HG03097 (cell line): ENCODE measurements around the gene CRYGS.
"Not testable (repeated sequence)": the region's sequence is repeated elsewhere in the genome, so short reads cannot be mapped to it uniquely, and the experiment has no call there.

ENCODE experiments used
- ATAC-seq: cut with Tn5 transposase; IDR thresholded peaks from one replicate; pipeline ENCODE4 v1.9.1; 2021; ENCODE audit not compliant: unreplicated experiment, low FRiP score

CRYGS gene

DNA sequence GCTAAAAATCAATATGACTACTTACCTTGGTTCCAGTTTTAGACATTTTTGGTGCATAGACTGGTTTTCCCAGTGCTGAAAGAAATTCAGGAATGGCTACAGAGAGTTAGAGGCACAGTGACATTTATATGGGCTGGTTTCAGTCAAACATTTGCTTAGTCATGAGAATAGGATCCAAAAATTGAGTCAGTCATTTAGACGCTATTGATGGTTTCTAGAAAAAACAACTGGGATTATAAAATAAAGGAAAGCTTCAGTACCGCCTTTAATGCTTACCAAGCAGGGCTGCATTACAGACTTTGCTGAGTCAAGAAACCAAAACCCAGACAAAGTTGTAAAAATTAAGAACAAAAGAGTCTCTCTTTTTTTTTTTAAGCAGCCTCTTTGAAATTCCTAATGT is at the start of gene CRYGS:
Gene CRYGS (minus strand): TSS at position 100 of the 400 bp plus-strand sequence. CDS start 54 bp downstream, at position 46.
- ATAC-seq, result no peak

DNA sequence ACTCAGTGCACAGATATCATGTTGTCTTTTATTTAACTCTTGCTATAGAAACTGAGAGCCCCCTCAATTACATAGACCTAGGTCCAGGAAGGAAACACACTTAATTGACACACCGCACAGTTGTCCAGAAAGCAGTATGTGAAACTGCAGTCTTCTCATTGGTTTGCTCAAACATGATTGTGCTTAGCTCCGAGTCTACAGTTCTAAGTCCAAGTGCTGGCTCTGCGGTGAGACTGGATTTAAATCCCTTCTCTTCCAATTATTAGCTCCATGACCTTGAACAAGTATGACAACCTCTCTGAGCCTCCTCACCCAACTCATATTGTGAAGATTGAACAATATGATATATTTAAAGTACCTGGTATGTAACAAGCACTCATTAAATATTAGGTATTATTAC is 49.7 kb upstream of the CRYGS start:
- ATAC-seq, result no peak

DNA sequence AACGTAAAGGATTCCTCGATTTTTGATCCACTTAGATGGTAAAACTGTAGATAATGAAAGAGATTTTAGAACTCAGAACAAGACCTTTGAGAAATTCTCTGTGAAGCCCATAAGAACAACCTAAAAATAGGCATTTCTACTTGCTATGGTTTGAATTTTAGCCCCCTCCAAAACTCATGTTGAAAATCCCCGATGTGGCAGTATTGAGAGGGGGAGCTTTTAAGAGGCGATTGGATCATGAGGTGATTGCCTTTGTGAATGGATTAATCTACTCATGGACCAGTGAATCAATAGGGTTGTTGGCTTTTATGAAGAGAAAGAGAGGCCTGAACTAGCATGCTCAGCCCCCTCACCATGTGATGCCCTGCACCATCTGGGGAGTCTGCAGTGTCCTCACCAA is 48.5 kb upstream of the CRYGS start:
- ATAC-seq, result no peak

DNA sequence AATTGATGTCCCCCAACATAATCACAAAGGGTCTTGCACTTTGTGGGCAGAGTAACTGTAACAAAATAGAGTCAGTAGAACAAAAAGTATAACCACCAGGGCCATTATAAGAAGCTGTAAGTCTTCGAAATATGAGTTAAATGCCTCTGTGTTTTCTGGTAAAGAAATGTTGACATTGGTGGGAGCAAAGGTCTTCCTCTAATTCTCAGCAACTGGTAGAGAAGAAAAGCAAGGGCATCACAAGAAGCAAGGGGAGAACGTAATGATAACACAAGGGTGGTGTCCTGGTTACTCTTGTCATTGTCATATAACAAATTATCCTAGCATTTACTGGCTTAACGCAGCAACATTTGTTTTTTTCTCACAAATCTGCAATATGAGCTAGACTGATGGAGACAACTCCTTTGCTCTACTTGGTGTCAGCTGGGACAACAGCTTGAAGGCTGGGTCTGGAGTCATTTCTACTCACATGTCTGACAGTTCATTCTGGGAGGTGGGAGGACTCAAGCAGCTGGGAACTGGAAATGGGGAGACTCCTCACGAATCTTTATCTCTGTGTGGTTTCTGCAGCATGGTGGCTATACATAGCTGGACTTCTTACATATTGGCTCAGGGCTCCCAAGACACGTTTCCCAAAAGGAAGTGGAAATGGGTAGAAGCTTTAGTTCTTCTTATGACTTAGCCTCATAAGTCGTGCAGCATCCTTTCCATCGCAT is 46.6 kb upstream of the CRYGS start:
- no peak for ATAC-seq

DNA sequence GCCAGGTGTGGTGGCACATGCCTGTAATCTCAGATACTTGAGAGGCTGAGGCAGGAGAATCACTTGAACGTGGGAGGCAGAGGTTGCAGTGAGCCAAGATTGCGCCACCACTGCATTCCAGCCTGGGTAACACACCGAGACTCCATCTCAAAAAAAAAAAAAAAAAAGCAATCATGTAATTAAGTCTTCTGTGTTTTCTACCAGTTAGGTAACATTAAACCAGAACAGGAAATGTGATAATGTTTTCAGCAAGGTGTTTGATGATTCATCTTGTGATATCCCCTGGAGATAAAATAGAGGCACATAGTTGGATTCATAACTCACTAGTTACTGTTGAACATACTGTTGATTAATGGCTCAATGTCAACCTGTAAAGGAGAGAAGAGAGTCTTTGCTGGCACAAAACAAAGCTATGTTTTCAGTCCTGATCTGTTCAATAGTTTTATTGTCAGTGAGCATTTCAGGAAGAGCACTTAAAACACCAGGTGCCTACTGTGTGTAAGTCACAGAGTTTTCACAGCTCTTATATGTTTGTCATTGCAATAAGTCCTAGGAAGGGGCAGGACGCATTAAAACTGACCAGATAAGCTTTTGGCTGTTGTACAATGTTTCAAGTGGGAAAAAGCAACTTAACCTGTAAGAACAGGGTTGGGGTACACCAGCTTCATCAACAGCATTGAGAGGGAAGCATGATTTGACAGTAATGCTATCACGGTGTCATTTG is 45.8 kb upstream of the CRYGS start:
- ATAC-seq, result no peak

DNA sequence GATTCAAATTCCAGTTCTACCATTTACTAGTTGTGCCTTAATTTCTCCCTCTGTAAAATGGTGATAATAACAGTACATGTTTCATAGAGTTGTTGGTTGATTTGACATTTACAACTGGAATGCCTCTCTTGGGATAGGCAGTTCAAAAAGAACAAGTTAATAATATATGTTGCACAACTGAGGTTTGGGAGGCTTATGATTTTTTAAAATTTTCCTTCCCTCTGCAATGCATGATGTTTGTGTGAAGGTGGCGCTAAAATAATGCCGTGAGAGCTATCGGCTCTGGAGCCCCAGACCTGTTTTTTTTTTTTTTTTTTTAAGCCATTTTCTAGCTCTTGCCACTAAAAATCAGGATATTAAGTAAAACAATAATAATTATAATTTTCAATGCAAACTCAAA is 44.9 kb upstream of the CRYGS start:
- ATAC-seq, result no peak

DNA sequence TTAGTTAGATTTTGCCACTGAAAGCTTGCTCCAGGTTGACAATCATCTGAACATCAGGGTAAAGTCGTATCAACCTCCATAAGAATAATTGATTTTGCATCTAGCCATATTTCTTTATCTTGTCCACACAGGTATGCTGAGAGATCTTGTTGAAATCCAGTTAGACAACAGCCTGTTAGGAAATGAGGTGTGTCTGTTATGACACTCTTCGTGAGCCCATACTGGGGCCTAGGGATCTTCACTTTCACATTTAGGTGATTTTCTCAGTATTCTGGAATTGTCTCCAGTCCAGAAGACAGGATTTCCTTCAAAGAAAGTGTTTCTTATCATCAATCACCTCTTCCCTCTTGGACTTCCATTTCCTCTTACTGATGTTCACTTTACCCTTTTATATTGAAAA is 44.5 kb upstream of the CRYGS start:
- no peak for ATAC-seq

DNA sequence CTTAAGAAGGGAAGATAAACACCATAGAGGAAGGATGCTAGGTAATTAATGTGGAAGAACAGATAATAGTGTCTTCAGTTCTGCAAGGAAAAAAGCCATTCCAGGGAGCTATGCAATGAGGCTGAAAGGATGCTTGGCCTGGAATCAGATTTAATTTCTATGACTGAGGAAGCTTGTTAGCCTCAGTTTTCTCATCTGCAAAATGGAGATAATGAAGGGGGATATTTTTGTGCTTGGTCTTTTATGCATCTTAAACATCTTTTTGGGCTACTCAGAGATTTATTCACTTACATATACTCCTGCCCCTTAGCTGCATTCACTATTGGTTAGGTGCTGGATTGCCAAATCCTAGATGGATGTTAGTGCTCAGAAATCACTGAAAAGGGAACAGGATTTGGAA is 43.0 kb upstream of the CRYGS start:
- ATAC-seq, result no peak

DNA sequence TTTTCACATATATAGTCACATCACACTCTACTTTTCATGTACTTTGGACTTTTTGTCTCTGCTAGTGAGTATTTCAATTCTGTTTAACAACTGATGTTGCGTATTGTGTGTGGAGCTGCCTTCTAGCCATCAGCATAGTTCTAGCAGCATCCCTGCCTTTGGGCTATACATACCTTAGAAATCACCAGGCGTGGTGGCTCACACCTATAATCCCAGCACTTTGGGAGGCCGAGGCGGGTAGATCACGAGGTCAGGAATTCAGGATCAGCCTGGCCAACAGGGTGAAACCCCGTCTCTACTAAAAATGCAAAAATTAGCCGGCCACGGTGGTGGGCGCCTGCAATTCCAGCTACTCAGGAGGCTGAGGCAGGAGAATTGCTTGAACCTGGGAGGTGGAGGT is 42.1 kb upstream of the CRYGS start:
- not testable (repeated sequence) for ATAC-seq

DNA sequence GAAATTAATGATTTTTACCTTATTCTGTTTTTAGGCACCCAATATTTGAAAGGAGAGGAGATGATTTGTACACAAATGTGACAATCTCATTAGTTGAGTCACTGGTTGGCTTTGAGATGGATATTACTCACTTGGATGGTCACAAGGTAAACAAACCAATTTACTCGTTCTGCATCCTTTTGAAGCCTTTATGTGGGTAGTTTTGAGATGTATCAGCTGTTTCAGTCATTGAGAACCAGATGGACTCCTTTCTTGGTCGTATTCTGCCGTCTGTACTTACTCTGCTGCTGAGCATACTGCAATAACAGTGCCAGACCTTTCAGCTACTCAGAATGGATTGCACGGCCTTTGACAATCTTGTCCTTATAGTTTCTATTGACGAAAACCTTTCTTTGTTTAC is 39.7 kb upstream of the CRYGS start:
- ATAC-seq, result no peak

DNA sequence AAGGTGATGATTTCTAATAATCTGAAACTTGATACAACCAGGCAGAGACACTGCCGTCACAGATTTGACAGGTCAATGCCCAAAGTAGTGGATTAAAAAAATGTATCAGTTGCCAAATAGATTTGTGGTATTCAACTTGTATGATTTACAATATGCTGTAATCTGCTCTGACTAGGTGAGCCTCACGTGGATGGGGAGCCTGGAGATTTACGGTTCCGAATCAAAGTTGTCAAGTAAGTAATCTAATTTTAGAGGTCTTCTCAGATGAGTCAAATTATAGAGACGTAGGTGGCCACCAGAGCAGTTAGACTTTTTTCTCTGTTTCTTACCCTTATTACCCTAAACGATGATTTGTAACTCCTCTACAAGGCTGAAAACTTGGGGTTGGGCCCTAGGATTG is 38.4 kb upstream of the CRYGS start:
- ATAC-seq, result no peak

DNA sequence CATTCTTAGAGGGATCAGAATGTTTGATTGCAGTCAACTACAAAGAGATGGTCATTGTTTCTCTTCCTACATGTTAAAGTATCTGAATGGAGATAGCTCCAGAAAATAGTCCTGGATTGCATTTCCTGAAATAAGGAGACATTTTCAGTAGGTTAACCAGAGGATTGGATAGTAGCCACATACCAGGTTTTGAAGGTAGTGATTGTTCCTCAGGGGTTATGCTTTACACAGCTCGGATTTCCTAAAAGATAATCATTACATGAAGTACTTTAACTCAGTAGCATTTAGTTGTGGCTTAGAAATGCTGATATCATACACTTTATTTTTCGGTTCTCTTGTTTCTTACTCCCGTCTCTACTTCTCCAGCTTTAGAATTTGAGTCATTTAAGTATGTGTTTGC is 36.6 kb upstream of the CRYGS start:
- ATAC-seq, result no peak

DNA sequence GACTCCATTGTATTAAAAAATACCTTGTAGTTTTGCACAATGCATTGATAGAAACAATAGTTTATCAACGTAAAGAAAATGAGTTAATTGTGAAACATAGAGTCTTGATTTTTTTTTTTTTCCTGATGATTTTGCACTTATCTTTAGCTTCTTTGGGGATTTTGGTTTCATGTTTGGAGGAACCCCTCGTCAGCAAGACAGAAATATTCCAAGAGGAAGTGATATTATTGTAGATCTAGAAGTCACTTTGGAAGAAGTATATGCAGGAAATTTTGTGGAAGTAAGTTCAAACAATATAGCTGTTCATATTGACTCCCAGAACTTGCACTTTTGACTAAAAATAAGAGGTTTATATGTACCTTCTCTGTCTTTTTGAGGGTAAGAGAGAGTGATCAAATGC is 33.3 kb upstream of the CRYGS start:
- no peak for ATAC-seq

DNA sequence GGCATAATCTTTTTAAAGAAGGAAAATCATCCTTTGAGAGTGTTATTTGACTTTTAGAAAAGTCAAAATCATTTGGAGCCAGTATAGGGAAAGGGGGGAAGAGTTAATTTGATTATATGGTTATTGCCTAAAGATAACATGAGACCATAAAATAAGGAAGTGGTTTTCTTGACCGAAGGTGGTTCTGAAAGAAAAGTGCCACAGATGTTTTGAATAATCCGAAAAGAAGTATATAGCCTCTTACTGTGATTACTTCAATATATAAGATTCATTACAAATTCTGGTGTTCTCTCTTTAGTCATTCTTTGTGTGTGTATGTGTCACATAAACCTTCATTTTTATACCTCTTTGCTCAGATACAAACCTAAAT is 27.4 kb upstream of the CRYGS start:
- ATAC-seq, result no peak

DNA sequence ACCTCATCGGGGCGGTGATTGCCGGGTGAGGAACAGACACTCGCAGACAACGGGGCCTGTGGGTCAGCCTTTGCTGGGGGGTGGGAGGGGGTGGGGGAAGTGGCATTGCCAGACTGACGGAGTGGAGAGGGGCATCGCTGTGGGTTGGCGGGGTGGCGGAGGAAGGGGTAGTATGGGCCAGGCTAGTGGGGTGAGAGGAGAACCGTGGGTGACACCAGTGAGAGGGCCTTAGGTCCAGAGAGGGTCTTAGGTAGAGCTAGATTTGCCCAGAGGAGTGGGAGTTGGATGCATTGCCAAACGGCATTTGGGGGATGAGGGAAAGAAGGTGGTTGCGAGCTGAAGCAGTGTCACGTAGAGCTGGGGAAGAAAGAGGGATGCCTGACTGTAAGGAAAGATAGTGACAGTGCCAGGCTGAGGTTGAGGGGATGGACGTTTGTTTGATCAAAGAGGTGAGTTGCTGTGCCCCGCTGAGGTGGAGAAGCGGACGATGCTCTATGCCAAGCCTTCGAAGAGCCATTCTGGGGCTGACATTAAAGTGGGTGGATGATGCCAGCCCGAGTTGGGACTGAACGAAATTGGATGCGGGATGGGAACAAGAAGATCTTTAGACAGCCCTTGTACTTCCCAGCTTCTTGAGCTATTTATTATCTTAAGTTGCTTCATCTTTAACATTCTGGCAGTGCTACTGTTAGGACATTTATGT is 26.9 kb upstream of the CRYGS start:
- no peak for ATAC-seq

DNA sequence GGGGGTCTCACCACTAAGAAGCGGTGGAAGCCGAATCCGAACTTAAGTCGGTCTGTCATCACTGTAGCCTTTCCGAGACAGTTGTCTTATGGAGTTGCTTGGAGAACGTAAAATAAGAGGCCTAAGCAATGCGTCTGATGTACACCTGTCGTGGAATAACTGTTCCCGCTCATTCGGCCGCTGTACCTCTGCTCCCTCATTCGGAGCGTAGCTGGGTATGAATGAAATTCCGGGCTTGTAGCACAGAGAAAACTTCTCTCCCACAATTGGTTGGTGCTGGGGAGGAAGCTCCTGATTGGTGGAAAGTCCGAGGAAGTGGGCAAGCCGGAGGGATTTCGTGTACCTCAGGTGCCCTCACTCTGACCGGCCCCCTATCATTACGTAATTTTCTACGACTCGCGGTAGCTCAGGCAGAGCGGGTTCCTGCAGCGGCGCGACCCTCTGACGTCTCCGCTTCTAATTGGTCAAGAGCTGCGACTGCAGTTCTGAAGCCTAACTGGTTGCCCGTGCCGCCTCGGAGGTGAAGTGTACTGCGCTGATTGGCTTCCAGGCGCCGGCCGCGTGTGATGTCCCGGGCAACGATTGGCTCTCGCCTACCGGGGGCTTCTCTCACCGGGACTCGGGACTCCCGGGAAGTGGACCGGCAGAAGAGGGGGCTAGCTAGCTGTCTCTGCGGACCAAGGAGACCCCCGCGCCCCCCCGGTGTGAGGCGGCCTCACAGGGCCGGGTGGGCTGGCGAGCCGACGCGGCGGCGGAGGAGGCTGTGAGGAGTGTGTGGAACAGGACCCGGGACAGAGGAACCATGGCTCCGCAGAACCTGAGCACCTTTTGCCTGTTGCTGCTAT is 26.1 kb upstream of the CRYGS start, which contains the start of gene DNAJB11:
Gene DNAJB11 (plus strand): TSS at position 625 of the 845 bp plus-strand sequence. CDS start 178 bp downstream, at position 803.
- ATAC-seq, result peak; percentile 82

DNA sequence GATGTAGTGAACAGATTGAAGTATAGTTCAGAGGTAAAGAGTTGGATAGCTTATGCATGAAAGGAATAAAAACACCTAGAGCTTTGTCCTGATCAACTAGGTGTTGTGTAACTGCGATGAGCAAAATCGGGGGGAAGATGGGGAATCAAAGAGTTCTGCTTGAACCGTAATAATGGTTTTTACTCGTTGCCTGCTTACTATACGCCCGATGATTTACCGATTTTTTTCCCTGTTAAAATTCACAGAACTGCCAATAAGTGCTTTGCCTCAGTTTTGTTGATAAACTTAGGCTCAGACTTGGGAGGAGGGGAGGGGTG is 25.6 kb upstream of the CRYGS start:
- ATAC-seq, result no peak

DNA sequence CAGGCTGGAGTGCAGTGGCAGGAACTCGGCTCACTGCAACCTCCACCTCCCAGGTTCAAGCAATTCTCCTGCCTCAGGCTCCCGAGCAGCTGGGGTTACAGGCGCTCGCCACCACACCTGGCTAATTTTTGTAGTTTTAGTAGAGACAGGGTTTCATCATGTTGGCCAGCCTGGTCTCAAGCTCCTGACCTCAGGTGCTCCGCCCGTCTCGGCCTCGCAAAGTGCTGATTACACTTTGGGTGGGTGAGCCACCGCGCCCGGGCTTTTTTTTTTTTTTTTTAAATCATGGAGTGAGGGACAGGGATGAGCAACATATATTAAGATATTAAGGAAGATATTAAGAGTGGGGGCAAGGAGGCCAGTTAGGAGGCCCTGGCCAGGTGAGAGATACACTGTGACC is 25.2 kb upstream of the CRYGS start:
- ATAC-seq, result not testable (repeated sequence)

DNA sequence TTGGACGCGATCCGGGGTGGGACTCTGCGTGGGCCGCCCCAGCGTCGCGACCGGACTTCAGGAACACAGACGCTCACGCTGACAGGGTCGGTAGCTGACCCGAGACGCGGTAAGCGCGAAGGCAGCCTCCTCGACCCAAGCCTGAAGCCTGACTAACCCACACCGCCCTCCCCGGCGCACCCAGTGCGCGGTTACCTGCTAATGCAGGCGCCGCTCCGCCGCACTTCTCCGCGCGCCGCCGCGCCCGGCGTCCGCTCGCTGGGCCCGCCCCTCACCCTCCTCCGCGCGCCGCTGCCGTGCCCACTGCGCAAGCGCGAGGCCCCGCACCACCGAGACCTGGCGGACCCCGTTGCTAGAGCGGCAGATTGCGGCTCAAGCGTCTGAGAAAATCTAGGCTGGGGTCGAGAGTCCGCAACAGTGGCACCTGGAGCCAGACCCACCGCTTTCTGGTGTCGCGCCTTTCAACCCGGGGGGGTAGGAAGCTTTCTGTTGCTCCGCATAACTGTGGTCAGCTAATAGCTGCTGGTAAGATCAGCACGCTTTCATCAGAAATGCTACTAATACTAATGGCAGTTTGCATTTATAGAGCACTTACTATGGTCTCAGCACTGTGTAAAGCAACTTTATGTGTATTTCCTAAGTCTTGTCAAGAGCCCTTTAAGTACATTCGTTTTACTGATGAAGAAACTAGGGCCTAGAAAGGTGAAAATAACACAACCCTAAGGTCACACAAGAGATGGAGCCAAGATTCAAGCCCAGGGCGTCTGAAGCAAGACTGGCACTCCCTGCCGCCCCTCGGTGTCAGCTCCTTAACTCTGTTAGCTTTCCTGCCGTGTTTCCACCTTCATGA is 23.1 kb upstream of the CRYGS start, which contains the start of gene TBCCD1:
Gene TBCCD1 (minus strand): TSS at position 268 of the 850 bp plus-strand sequence. CDS start 3,010 bp downstream, outside the sequence.
- ATAC-seq, result peak; percentile 43

DNA sequence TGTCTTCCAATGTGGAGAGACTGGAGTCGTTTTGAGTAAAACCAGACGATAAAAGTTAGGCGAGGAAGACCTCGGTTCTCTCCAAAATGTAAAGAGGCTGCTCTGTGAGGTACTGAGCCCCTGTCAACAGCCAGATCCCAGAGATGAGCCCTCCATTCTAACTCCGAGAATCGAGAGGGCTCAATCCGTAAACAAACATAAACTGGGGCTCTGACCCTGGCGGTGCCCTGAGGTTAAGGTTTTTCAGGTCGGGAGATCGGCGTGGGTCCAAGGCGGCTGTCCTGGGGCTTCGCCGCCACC is 22.5 kb upstream of the CRYGS start:
- ATAC-seq, result peak; percentile 0
